Activated T-cell treated with anti-CD3 and anti-CD28 coated beads, Interleukin-2, amount 50 U/mL, for 1 hour (primary cell): ENCODE data around the gene TPCN1.

Source experiments
- DNase-seq: peaks from one replicate; pipeline ENCODE4 v3.0.0-alpha.2; 2020

Gene TPCN1

DNA sequence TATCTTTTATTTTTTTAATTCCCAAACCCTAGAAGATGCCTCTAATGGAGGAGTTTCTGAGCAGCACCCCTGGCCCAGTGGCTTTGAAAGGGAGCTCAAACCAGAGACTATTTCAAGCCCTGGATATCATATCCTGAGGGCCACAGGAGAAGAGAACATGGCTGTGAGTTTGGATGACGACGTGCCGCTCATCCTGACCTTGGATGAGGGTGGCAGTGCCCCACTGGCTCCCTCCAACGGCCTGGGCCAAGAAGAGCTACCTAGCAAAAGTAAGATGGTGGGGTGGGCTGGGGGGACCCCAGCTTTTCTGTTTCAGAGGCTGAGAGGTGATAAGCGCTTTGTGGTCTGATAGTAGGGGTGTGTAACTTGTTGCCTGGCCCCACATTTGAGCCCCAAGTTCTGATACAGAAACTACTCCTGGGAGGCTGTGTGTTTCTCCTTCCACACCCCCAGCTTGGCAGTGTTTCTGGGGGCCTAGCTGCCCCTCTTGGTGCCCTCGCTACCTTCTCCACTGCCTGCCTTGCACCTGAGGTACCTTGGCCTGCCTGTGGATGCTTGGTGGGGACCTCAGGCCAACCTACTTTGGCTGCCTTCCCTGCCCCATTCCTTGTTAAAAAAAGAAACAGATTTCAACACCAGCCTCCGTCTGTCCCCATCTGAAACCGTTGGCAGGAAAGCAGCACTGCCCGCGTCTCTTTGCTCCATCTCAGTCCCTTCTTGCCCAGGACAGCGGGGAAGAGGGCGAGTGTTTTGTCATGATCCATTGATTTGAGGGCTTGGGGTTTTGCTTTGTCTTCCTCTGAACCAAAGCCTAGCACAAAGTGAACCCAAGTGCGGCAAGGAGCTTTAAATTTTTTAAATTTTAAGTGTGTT lies 5.7 kb downstream of the TPCN1 start:
- no peak for DNase-seq

DNA sequence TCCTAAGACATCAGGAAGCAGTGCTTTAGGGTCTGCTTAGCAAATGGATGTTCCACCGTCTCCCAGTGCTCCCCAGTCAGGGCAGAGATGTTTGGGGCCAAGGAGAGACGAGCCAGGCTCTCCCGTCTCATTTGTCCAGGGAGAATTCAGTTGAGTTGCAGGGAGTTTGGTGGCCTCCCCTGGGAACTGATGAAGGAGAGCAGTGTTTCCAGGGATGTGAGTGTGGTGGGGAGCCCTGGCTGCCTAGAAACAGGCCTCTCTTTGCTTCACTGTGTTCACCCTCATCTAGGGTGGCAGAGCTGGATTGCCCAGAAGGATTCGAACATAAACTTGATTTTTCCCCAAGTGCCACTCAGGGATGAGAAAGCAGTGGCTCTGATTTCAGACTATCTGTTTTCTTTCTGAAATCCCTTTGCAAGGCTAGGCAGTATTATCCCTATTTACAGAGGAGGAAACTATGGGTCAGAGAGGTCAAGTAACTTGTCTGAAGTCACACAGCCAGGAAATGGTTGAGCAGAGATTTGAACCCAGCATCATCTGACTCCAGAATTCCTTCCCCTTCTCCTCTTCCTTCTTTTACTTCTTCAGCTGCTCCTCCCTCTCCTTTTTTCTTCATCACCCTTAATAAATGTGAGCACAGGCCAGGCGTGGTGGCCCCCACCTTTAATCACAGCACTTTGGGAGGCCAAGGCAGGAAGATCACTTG lies 6.6 kb downstream of the TPCN1 start:
- DNase-seq = no peak

DNA sequence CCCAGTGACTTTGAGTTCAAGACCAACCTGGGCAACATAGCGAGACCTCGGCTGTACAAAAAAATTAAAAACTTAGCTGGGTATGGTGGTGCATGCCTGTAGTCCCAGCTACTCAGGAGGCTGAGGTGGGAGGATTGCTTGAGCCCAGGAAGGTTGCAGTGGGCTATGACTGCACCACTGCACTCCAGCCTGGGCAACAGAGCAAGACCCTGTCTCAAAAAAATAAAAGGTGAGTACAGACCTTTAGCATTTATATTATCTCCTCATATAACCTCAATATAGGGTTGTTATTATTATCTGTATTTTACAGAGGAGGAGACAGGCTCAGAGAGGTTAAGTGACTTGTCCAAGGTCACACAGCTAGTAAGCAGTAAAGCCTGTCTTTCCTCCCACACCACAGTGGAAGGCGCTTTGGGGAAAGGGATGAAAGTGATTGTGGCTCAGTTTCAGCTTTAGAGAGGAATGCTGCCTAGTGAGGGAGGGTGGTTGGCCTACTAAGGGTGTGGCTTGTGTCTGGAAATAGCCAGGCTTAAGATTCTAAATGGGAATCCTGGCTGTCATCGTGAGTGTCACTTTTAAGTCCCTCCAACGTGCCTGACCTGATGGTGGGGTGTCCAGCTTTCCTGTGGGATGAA lies 7.2 kb downstream of the TPCN1 start:
- DNase-seq = no peak

DNA sequence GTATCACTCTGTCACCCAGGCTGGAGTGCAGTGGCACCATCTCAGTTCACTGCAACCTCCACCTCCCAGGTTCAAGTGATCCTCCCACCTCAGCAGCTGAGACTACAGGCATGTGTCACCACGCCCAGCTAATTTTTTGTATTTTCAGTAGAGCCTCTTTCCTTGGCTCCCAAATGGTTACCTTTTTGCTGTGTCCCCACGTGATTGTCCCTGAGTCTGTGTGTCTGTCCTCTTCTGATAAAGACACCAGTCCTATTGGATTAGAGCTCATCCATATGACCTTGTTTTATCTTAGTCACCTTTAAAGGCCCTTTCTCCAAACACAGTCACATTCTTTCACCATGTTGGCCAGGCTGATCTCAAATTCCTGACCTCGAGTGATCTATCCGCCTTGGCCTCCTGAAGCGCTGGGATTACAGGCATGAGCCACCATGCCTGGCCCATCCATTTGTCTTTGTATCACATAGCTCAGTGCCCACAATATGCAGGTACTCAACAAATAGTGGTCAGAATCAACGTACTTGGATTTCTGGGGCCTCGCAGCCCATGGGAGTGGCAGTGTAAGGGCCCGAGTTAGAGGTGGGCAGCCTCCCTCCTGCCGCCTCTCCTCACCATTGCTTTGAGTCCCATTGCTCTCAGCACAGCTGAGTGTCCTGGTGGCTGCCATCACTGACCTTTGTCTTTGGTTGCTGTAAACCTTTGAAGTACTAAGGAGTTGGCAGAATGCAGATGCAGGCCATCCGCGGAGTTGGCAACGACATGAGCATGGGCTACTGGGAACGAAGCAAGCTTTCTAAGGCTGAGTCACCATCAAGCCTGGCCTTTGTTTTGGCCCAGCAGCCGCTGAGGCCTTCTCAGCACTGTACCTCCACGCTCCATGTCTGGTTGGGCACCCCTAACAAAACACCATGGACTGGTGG lies 9.3 kb downstream of the TPCN1 start:
- no peak for DNase-seq

DNA sequence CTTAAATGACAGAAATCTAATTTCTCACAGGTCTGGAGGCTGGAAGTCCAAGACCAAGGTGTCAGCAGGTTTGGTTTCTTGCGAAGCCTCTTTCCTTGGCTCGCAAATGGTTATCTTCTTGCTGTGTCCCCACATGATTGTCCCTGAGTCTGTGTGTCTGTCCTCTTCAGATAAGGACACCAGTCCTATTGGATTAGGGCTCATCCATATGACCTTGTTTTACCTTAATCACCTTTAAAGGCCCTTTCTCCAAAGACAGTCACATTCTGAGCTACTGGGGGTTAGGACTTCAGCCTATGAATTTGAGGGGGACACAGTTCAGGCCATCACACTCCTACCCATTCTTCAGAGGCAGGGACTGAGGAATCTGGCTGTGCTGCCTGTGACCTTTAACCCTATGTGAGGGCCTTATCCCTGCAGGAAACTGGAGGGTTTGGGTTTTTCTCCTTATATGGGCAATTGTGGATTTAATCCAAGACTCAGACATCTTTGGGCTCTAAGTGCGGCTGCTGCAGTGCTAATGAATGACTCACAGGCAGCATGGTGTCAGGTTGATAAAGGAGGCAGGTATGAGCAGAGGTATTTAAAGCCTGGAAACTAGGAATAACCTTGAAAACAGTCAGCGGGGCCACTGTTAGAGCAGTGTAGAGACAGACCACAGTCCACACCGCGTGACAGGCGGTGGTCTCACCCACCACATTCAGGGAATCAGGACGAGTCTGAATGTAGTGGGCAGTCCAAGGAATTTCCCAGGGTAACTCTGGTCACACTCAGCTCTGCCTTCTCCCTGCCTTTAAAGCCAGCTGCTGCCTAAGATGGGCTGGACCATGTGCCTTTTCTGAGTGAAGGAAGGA lies 10.2 kb downstream of the TPCN1 start:
- no peak for DNase-seq

DNA sequence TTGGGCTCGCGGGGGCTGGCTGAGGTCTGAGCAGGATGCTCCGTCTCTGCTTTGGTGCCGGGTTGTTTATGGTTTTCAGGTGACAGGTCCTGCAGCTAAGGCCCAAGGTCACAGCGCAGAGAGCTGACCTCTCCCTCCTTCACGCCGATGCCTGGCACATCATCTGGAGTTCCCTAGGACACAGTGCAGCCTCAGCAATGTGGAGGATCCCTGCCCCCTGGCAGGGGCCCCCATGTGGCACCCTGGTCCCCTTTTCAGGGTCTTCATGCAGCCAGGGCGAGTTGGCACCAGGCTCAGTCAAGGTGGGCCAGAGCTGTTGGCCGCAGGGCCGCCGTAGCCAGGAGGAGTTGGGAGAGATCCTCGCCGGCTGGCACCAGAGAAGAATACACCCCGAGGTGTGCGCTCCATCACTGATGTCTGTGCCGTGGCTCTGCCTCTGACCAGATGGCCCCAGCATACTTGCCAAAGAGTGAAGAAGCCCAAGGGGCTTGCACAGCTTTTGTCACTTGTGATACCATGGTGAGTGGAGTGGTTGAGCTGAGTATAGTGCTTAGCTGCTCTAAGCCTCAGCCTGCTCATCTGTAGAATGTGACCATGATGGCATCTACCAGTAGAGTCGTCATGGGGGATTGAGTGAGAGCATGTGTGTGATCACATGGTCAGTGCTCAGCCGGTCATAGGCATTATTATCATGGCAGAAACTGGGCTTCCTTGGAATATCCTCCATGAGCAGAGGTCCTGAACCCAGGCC lies 11.0 kb downstream of the TPCN1 start:
- DNase-seq = no peak

DNA sequence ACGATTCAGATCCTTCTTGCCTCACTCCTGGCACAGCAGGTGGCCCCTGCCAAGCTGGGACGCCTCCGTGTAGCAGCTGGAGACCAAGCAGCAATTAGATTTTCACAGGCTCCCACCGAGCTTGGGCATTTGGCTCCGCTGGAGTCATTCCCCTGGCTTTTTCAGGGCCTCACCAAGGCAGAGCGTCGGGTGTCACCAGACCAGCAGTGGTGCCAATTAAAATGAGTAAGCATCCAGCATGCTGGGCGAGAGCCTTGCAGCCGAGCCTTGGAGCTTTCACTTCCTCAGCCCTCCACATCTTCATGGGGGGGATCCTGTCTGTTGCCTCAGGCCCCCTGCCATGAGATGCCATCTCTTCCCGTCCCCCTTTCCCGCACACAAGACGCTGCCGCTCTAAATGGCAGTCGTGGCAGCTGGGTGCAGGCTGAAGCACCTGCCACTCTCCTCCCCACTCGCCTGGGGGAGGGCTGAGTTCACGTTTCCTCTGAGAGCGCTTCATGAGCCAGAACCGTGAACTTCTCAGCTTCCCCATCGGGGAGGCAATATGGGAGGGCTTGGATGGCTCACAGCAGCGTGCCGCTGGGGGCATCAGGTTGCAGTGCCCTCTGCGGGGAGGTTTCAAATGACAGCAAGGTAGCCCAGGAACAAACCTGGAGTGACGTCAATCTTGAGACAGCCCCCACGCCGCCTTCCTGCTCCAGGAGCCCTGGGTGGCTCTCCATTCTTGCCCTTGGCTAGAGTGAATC lies 11.7 kb downstream of the TPCN1 start:
- DNase-seq = peak; percentile 77

DNA sequence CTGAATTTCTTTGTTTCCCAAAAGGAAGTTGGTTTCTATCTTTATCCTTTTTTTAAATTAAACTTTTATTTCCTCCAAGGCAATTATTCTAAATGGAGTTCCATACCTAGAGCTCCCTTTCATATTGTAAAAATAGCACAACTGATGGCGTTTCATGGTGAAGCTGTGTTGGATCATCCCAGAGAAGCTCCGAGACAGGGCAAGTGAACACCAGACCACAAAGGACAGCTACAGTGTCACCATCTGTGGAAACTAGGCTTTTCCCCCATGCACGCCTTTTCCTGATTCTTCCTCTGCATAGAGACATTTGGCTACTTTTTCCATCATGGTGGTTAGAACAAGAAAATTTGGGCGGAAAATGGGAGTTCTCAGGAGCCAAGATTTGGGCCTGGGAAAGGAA lies 12.7 kb downstream of the TPCN1 start:
- DNase-seq = no peak

DNA sequence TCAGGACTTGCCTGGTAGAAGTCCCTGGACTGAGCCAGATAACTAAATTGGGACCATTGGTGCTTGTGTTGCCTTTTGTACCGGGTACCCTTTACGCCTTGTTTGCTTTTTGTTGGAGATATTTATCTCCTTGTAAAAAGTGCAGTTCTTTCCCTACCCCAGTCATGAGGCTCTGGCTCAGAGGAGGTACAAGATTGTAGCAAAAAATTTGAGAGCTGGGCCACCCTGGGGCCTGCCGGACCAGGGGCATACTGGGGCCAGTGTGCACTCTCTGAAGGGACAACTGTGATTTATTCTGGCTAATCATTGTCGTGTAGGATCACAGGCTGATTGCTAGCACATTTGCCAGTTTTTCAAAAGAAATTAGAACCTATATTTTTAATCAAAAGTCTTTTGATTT lies 13.2 kb downstream of the TPCN1 start:
- no peak for DNase-seq

DNA sequence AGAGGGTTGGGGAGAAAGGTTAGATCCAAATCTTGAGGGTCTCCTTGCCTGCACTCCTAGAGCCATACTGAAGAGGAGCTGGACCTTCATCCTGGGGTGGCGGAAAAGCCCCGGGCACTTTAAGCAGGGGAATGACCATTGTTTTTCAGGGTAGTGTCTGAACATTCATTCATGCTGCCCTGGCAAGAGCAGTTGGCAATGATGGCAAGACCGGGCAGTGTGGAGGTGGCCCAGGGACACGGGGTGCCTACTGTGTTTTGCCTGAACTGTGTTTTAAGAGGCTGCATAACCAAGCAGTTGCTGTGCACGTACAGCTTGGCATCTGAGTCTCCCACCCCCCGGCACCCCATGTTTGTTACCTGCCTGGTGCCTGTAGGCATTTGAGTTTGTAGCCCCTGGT lies 14.7 kb downstream of the TPCN1 start:
- DNase-seq = no peak

DNA sequence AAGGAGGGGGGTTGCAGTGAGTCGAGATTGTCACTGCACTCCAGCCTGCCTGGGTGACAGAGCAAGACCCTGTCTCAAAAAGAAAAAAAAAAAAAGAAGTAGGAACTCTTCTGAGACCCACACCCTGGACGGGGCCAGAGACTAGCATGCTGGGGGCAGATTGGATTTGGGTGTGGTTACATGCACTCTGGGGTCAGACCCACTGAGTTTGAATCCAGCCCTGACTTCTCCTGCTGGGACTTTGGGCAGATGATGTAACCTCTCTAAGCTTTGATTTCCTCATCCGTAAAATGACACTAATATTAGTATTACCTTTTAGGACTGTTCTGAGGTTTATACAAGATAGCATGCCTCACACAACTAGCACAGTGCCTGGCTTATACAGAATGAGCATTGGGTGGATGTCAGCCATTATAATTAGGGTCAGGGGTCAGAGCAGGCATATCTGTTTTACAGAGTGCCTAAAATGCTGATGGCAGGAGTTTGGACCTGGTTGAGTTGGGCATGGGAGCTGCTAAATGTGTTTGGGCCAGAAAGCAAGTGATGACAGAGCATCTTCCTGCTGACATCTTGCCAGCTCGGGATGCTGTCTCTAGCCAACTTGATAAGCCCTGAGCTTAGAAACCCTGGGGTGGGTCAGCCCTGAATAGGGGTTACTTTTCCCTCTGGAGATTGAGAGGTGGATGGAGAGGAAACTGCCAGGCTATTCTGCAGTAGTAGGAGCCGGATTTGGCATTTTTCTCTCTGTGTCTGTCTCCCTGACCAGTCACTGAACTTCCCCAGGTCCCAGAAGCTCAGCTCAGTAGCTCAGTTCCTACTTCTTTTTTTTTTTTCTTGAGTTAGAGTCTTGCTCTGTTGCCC lies 15.5 kb downstream of the TPCN1 start:
- DNase-seq = no peak

DNA sequence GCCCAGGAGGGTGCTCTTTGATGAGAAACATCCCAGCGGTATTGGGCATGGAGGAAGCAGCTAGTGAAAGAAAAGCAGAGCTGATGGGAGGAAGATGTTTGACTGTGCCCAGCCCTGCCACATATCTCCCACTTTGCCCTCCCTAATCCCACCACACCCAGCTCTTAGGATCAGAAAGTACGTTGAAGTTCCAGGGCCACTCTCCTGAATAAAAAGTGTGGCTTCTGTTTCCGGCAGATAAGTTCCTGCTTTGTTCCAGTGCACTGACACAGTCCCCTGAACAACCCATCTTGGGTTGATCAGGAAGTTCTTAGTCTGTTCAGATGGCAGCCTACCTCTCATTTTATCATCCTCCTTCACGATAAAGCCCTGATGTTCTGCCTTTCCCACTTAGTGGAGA lies 16.5 kb downstream of the TPCN1 start:
- DNase-seq = no peak

DNA sequence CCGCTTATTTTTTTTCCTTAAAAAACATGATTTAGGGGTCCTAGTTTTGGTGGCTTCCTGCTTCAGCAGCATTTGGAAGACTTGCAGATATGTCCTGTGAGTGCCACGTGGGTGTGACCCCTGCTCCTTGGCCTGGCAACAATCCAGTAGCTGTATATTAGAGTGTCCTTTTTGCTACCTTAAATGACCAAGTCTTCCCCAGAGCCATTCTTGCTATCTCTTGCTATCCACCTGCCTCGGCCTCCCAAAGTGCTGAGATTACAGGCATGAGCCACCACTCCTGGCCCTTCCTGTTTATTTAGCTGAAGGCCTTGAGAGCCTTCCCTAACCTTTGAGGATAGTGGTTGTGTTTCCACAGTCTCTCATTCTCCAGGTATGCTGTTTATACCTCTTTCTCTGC lies 17.0 kb downstream of the TPCN1 start:
- DNase-seq = no peak

DNA sequence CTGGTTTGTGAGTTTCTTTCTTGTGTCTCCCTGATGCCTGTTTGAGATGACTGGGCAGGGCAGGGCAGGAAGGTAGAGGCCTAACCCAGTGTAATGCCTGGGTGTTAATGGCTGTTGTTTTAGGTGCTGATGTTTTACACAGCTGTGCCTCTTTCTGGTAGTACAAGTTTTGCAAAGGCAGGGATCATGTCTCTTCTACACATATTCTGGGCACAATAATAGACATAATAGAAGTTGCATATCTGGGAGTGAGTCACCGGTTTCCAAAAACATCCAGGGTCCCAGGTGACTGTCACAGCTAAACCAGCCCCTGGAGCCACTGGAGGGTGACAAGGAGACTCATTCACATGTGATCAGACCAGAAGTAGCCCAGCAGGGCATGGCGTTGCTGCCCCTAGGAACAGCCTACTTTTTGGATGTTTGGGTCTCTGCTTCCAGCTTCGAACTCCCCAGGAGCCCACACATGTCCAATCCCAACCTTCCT lies 18.1 kb downstream of the TPCN1 start:
- no peak for DNase-seq

DNA sequence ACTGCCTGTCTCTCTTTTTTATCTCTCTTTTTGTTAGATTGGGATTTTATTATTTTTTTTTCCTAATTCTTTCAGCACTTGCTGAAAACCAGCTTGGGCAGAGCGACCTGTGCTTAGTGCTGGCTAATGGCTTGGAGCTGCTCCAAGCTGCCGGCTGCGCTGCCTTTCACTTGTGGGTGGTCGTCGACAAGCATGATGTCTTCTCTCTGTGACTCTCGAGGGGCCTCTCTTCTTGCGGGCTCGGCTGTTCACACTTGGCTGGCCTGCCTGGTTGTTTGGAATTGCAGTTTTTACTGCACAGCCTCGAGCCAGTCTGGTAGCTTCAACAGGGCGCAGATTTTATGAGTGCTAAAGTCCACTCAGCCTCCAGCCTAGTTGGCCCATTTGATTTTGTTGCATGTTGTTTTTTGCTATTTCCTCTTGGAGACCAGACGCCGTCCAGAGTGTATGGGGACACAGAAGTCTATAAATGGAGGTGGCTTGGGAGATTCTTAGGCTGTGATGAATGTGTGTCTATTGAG lies 18.6 kb downstream of the TPCN1 start:
- no peak for DNase-seq

DNA sequence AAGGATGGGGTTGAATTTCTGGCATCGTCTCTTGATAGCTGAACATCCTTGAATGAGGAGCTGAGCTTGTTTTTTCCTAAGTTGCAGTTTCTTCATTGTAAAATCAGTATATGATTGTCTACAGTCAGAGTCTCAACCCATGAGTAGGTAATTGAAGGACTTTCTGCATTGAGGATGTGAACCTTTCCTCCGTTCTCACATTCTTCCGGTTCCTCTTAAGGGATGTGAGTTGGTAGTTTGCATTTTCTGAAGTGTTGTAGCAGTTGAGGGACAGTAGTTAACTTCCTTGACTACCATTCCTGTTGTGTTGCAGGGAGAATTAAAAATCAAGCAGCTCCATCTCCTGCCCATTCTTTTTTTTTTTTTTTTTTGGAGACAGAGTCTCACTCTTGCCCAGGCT lies 19.1 kb downstream of the TPCN1 start:
- DNase-seq = no peak

DNA sequence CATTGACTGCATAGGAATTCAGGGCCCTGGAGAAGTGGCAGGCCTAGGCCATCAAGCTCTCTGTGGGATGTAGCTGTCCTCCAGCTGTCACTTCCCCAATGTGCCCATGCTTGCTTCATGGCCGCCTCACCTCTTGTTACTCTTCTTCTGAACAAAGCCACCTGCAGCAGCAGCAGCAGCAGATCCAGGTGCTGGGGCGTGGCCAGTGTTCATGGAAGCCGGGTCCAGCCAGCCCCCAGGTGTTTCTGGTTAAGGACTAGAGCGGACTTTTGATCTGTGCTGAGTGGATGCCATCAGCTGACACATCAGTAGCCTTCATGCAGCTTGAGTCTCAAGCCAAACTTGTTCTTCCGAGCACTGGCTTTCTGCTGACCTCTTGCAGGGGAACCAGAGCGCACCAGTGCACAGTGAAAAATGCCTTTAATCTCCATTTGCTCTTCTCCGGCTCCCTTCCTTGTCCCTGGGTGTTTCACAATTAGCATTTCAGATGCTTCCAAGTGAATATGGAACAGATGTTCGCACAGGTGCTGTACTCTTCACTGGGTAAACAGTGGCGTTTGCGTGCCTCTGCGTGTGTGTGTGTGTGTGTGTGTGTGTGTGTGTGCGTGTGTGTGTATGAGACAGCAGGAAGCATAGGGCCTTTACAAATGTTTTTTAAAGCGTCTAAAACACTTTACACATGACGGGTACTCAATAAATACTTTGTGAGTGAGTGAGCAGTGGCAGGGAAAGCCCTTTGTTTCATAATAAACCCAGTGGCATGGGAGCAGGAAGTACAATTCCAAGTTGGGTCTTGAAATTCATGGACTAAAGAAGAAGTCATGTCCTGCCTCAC lies 20.1 kb downstream of the TPCN1 start:
- no peak for DNase-seq

DNA sequence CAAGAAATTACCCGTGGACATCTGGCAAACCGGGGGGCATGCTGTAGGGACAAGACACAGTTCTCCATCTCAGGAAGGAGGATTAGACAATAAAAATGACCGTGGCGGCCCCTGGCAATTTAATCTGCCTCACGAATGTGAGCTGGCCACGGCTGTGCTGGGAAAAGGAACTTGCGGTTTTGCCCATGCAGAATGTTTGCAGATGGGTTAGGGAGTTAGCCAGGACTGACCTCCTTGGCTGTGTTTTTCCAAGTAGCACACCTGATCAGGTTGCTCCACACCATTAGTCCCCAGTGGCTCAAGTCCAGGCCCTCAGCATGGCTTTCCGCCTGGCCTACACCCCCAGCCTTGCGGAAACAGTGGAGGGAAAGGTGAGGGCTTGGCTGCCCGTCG lies 20.8 kb downstream of the TPCN1 start:
- DNase-seq = no peak
